Stimulated activated CD4-positive, alpha-beta T cell treated with anti-CD3 and anti-CD28 coated beads, Interleukin-1b, Interleukin-23, amount 100 ng/mL, for 4 hours (primary cell): ENCODE data around the gene ERCC1.

ENCODE experiments used
- DNase-seq, 2 donors: peaks; one replicate each; pipeline ENCODE4 v3.0.0-alpha.2; 2020; ENCODE audit warnings: low read depth in 2 of 2

The ERCC1 gene

DNA sequence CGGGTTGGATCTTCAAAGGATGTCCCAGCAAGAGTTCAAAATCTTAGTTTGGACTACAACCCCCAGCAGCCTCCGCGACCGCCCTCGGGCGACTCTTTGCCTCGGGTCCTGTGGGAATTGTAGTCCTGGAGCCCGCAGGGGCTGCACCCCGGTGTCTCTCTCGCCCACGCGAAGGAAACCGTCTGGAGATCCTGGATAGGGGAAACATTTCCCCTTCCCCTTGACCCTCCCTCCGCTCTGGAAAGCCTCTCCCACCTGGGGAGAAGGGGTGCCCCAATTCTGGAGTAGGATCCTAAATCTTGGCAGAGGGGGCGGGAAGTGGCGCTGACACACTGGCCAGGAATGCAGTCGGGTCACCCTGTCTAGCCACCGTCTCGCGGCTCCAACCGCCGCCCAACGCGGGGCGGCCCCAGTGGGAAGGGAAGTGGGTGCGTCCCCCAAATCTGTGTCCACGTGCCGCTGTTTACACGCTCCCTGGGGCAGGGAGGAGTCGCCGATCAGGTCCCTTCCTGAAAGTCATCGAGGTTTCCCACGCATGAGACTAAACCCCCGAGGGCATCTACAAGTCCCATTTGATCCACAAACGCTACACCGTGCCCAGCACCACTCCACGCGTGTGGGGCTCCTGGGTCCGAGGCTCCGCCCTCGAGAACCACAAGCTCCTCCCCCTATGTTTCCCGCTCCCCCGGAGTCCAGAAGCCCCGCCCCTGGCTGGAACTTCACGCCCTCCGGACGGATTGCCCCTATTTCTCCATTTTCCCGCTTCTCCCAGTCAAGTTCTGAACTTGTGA is 18.1 kb downstream of the ERCC1 start:
- peak; percentile 75 to 78 for DNase-seq

- peak in 1 of 2 donors; percentile 48 for DNase-seq
Measured at GRCh38 chr19:45404557-45405434, 18.9 kb downstream of the ERCC1 start, which contains the start of gene PPP1R13L. Gene PPP1R13L (minus strand): TSS chr19:45405069. CDS start chr19:45398318, 6,751 bp downstream.

- peak in 1 of 2 donors; percentile 58 for DNase-seq
Measured at GRCh38 chr19:45403781-45404556, 19.7 kb downstream of the ERCC1 start.

GRCh38 chr19:45403272-45403671 is 20.4 kb downstream of the ERCC1 start:
- DNase-seq: no peak

GRCh38 chr19:45402298-45403061 is 21.2 kb downstream of the ERCC1 start:
- DNase-seq: peak in 1 of 2 donors; percentile 29

GRCh38 chr19:45401815-45402214 is 21.9 kb downstream of the ERCC1 start:
- no peak for DNase-seq

DNA sequence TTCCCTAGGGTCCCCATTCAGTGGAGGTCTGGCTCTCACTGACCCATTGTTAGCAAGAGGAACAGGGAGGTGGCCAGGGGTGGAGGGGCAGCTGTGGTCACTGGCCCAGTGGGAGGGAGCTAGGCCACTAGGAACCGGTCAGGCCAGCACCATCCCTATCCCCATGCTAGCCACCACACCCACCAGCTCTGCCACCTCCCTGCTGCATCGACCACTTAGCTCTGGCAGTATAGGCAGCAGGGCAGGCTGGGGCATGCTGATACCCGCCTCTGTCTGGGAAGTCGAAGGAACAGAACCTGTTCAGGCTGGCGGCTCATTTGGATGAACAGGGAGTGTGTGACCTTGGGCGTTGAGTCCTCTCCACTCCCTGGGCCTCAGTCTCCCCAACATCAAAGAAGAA is 23.5 kb downstream of the ERCC1 start:
- DNase-seq: no peak

DNA sequence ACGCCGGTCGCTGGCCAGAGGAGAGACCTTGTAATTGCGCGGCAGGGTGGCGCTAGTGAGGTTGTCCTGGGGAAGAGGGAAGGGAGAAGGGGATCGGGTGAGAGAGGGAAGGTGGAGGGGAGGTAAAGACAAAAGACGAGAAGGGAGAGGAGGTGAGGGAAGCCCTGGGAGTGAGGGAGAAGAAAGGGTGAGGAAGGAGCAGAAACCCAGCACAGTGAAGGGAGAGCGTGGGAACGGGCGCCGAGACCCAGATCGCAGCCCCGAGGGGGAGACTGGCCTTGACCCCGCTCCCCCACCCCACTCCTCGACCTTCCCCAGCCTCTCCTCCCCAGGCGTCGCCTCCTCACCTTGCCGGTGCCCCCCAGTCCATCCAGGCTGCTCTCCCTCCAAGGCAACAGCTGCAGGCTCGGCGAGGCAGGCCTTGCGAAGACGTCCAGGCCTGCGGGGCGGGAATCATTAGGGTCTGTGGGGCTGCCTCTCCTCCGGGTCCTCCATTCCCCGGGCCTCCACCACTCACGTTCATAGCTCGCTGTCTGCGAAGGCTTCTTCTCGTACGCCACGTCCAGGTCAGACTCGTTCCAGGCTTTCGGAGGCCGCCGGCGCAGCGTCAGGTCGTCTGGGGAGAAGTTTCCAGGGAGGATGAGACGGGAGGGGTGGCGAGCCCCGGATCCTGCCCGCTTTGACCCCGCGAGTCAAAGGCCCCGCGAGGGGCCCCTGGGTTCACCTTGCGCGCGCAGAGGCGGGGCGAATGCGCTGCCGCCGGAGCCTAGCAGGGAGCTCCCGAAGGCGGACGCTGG is 27.7 kb downstream of the ERCC1 start:
- no peak for DNase-seq

DNA sequence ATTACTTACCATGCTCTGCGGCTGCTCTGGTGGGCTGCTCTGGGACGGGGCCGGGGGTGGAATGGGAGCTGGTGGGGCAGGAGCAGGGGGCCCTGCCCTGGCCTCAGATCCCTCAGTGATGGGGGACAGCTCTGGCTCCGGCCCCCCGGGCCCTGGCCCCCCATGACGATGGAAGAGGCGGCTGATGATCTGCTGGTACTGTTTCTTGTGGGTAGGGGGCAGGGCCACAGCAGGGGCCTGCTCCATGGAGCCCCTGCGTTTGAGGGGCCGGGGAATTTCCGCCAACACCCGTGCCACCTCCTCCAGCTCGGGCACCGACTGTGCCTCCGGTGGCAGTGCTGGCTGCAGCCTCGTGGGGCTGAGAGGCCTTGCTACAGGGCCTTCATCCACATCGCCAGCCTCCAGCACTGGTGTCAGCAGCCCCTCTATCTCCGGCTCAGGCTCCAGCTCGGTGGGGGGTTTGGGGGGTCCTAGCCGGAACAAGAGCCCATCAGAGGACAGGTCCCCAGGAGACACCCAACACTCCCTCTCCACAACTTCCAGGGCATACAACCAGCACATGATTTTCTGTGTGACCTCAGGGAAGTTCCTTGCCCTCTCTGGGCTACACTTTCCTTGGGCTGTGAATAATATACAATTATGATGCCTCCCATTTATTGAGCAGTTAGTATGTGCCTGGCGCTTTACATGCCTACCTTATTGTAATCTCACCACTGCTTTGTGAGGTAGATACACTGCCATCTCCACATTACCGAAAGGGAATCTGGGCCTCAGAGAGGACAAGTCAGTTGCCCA is 31.6 kb downstream of the ERCC1 start:
- no peak for DNase-seq

GRCh38 chr19:45391346-45391745 is 32.4 kb downstream of the ERCC1 start:
- no peak for DNase-seq

GRCh38 chr19:45385392-45386221 is 38.1 kb downstream of the ERCC1 start:
- DNase-seq: no peak

DNA sequence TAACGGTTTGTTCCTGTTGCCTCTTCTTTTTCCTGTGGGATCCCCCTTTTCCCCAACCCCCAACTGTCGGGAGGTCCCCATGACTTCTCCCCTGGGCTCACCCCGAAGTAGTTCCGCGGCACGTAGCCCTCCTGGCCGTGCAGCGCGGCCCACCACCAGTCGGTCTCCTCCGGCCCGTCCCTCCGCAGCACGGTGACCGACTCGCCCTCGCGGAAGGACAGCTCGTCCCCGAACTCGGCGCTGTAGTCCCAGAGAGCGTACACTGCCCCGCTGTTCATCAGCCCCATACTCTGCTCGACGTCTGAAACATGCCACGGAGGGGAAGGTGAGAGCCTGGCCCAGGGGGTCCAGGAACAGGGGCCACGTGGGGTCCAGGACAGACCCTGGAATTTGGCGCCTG is 41.3 kb downstream of the ERCC1 start:
- DNase-seq: no peak

DNA sequence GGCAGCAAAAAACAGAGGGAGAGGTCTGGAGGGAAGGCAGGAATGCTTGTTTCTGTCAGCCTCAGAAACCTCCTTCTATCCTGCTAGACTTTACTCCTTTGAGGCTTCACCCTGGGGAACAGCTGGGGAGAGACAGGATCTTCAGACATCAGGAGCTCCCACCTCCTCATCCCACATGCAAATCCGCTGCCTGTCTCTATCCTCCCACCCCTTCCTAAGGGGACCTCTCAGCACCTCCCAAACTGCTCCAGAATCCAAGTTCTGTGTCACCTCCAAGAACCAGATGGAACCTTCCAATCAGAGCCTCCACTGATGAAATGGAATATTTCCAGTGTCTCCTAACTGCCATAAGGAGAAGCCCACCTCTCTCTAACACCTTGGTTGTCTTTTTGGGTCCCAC is 43.6 kb downstream of the ERCC1 start:
- no peak for DNase-seq

DNA sequence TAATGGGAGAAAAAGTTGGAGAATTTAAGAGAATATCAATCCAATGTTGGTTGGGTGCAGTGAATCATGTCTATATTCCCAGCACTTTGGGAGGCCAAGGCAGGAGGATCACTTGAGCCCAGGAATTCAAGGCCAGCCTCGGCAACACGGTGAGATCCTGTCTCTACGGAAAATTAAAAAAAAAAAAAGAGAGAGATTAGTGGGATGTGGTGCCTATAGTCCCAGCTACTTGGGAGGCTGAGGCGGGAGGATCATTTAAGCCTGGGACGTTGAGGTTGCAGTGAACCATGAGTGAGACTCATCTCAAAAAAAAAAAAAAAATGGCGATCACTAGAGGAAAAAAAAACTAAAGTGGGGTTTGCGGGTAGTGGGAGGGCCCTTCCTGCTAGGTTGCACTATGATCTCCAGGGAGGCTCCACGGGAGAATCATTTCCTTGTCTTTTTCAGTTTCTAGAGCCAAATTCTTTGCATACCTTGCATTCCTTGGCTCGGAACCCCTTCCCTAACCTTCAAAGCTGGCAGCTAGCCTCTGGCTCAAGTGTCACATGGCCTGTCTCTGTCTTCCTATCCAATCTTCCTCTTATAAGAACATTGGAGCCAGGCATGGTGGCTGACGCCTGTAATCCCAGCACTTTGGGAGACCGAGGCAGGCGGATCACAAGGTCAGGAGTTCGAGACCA is 47.5 kb downstream of the ERCC1 start:
- DNase-seq: no peak

DNA sequence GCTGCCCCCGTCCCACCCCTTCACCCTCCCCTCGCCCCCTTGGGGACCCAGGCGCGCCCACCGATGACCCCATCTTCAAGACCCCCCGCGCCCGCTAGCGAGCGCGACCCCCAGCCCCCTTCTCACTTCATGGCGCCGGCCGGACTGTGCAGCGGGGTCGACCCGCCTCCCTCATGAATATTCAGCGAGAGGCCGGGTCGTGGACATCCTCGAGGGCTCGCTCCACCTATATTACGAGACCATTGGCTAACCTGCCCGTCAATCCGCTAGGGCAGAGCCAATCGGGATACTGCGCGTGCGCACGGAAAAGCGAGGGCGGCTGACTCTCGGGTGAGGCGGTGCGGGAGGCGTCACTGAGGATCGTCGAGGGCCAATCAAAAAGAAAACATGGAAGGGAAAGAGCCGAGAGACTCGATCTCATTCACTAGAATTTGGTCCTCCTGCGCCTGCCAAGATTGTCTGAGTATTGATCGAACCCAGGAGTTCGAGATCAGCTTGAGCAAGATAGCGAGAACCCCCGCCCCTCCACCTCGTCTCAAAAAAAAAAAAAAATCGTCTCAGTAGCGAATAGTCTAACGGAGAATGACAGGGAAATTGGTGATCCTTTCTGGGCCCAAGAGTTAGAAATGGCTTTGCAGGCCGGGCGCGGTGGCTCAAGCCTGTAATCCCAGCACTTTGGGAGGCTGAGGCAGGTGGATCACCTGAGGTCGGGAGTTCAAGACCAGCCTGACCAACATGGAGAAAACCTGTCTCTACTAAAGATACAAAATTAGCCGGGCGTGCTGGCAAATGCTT is 53.1 kb downstream of the ERCC1 start, which contains the start of gene ERCC2:
TSS of gene ERCC2 (minus strand) at position 164 of the 795 bp plus-strand sequence. CDS start at position 131, 33 bp downstream.
- DNase-seq: peak; percentile 99 to 100

- DNase-seq: no peak
Measured at GRCh38 chr19:45368737-45369340, 54.9 kb downstream of the ERCC1 start.

DNA sequence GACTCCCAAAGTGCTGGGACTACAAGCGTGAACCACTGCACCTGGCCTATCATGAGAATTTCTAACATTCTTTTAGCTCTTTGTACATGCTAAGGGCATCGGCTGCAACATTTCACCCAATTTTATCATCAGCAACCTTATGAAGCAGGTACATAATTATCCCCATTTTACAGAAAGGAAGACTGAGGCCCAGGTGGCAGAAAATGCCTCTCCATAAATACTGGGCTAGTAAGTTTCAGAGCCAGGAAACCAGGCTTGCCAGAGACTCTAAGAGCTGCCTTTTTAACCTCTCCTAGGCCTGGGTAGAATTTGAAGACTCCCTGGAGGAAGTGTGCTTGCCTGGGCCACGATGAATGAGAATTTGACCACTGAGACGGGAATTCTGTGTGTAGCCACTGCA is 55.6 kb downstream of the ERCC1 start:
- DNase-seq: no peak
